ENCODE data around the gene DYNC2LI1.

Gene DYNC2LI1

DNA sequence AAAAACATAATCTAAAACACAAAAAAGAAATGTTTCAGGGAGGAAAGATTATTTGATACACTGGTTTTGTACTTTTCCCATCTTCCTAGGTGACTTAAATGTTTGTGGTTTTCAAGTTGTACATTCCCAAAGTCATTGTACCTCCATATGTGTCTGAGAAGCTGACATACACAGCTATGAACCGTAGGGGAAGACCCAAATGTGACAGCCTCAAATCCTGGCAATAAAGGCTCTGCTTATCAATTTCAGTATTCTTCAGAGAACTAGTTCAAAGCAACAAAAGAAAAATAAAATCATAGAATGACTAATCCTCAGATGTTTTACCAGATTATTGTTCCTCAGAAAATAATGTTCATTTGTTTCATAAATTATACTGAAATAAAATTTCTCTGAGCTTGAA is 2.5 kb downstream of the DYNC2LI1 start:
- TF ChIP-seq, protein P1, sequence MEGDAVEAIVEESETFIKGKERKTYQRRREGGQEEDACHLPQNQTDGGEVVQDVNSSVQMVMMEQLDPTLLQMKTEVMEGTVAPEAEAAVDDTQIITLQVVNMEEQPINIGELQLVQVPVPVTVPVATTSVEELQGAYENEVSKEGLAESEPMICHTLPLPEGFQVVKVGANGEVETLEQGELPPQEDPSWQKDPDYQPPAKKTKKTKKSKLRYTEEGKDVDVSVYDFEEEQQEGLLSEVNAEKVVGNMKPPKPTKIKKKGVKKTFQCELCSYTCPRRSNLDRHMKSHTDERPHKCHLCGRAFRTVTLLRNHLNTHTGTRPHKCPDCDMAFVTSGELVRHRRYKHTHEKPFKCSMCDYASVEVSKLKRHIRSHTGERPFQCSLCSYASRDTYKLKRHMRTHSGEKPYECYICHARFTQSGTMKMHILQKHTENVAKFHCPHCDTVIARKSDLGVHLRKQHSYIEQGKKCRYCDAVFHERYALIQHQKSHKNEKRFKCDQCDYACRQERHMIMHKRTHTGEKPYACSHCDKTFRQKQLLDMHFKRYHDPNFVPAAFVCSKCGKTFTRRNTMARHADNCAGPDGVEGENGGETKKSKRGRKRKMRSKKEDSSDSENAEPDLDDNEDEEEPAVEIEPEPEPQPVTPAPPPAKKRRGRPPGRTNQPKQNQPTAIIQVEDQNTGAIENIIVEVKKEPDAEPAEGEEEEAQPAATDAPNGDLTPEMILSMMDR (IDR thresholded peaks at IDR 0.05; ENCODE audit: low read depth, low read length) = no peak
- DNase-seq (ENCODE audit: low read depth, low spot score) = no peak
- no peak overlapping the region for H3K4me3 ChIP-seq (ENCODE audit: low read depth, low read length)
- in situ Hi-C loops (cut with HindIII; ENCODE audit: low sequenced_read_pairs) = no loop called here

DNA sequence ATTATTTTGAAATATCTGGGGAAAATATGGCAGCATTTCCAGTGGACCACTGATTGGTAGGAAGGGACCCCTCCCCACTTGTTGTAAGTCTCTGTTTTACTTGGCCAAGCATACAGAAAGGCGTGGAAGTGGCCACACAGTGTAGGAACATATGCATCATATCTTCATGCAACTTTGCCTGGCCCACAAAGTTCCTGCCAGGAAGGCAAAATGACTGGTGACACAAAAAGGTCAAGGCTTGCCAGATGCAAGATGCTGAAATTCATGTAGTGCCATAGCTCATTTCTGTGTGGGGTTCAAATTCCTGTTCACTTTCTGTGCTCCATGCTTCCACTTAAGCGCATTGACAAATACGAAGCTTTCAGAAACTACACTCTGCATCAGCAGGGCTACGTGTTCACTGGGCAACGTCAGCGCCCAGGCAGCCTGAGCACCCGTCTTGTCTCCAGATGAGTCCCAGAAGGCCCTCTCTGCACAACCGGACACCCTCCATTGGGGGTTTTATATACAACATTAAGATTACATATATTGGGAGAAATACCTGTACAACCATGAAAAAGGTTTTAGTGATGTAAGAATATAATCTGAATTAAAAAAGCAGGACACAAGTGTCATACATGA is 3.6 kb downstream of the DYNC2LI1 start:
- in situ Hi-C loops (cut with HindIII; ENCODE audit: low sequenced_read_pairs) = no loop called here
- DNase-seq (ENCODE audit: low read depth, low spot score) = no peak
- no peak overlapping the region for H3K4me3 ChIP-seq (ENCODE audit: low read depth, low read length)
- TF ChIP-seq, protein P1 (IDR thresholded peaks at IDR 0.05; ENCODE audit: low read depth, low read length) = no peak

DNA sequence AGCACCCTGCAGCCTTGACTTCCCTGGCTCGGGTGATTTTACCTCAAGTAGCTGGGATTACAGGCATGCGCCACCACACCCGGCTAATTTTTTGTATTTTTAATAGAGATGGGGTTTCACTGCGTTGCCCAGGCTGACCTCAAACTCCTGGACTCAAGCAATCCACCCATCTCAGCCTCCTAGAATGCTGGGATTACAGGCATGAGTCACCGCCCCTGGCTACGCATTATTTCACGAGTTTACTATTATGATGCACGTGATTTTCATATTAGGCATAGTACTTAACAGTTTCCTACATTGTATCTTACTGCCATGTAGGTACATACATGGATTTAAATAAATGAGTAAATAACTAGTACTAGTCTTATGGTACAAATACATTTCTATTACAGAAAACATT is 4.4 kb downstream of the DYNC2LI1 start:
- no peak overlapping the region for H3K4me3 ChIP-seq (ENCODE audit: low read depth, low read length)
- no peak for DNase-seq (ENCODE audit: low read depth, low spot score)
- TF ChIP-seq, protein P1 (IDR thresholded peaks at IDR 0.05; ENCODE audit: low read depth, low read length) = no peak
- in situ Hi-C loops (cut with HindIII; ENCODE audit: low sequenced_read_pairs) = no loop called here

DNA sequence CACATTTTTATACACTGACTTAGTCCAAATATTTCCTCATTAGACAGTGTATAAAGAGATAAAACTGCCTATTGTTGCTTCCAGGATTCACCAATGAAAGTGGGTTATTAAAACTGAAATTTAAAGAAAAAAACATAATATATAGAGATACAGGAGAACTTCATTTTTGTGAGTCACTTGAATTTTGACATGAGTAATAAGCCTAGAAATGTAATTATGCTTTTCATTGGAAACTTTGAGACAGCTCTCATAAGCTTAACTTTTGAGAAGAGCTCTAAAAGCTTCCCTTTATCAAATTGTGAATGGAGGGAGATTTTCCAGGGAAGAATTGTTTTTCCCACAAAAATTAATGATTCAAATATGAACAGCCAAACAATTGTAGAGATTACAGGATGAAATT is 14.1 kb downstream of the DYNC2LI1 start:
- no peak overlapping the region for H3K4me3 ChIP-seq (ENCODE audit: low read depth, low read length)
- no peak for DNase-seq (ENCODE audit: low read depth, low spot score)
- TF ChIP-seq, protein P1 (IDR thresholded peaks at IDR 0.05; ENCODE audit: low read depth, low read length) = no peak
- in situ Hi-C loops (cut with HindIII; ENCODE audit: low sequenced_read_pairs) = no loop called here

DNA sequence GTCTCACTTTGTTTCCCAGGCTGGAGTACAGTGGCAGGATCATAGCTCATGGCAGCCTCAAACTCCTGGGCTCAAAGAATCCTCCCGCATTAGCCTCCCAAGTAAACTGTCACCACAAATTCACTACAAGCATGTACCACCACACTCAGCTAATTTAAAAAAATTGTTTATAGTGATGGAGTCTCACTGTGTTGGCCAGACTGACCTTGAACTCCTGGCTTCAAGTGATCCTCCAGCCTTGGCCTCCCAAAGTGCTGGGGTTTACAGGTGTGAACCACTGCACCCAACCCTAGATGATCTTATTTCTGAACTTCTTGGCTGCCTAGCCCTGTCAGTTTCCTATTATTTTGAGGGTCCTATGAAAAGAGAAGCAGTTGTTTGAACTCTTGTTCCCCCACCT is 14.8 kb downstream of the DYNC2LI1 start:
- H3K4me3 ChIP-seq (ENCODE audit: low read depth, low read length) = no peak overlapping the region
- no peak for DNase-seq (ENCODE audit: low read depth, low spot score)
- TF ChIP-seq, protein P1 (IDR thresholded peaks at IDR 0.05; ENCODE audit: low read depth, low read length) = no peak
- in situ Hi-C loops (cut with HindIII; ENCODE audit: low sequenced_read_pairs) = no loop called here

DNA sequence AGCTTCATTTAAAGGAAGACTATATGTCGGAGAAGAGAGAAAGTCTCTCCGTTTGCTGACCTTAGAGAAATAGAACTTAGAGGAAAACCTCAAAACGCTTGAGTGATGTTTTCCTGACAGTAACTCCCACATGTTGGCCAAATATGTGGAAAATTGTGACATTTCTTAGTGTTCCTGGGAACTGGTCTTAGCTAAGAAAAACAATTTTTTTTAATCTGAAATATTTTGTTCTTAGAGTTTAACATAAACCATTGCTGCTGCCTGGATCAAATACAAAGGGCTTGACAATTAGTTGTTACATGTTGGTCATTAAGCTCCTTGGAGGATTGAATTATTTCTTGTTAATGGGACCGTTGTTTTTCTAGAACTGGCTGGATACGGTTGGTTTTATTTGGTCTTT is 16.3 kb downstream of the DYNC2LI1 start:
- no peak for DNase-seq (ENCODE audit: low read depth, low spot score)
- TF ChIP-seq, protein P1 (IDR thresholded peaks at IDR 0.05; ENCODE audit: low read depth, low read length) = no peak

More for the DNA sequence above, 16.3 kb downstream of the DYNC2LI1 start:
- in situ Hi-C loops (cut with HindIII; ENCODE audit: low sequenced_read_pairs) = no loop called here
- H3K4me3 ChIP-seq (ENCODE audit: low read depth, low read length) = no peak overlapping the region

Measured in astrocyte of the spinal cord (primary cell).